Aorta (tissue), 5 donors: ENCODE data around the gene TMEM52. TPM values are rescaled to one million over a fixed set of nuclear protein-coding genes. Genes with fewer than 3 reads are reported as not detected.

Experiments used
- ATAC-seq: fragments of 200-7000 bp; cut with Tn5 transposase; one replicate; pipeline ENCODE4 v1.9.1; 2022; ENCODE audit warnings: moderate library complexity; ENCODE audit not compliant: low FRiP score
- DNase-seq, 2 donors: peaks; one replicate each; pipeline ENCODE4 v3.0.0-alpha.2; 2020
- H3K27ac ChIP-seq, 2 donors: one replicate each; pipeline ENCODE4 v1.5.1; 2013; ENCODE audit warnings: low read length in 2 of 2, mild to moderate bottlenecking in 2 of 2, moderate library complexity in 2 of 2, control low read depth in 1 of 2, inconsistent platforms in 1 of 2, low read depth in 1 of 2
- H3K27me3 ChIP-seq, 2 donors: one replicate each; pipeline ENCODE4 v1.6.1; 2013; ENCODE audit warnings: control low read depth in 1 of 2, low read length in 1 of 2, mild to moderate bottlenecking in 1 of 2, moderate library complexity in 1 of 2; ENCODE audit not compliant: insufficient read depth in 2 of 2, control insufficient read depth in 1 of 2
- H3K36me3 ChIP-seq, 2 donors: one replicate each; pipeline ENCODE4 v1.6.1; 2013; ENCODE audit warnings: control low read depth in 1 of 2, low read length in 1 of 2, mild to moderate bottlenecking in 1 of 2; ENCODE audit not compliant: insufficient read depth in 2 of 2, control insufficient read depth in 1 of 2
- H3K4me1 ChIP-seq, 2 donors: one replicate each; pipeline ENCODE4 v1.6.1; 2013; ENCODE audit warnings: low read length in 2 of 2, control low read depth in 1 of 2, mild to moderate bottlenecking in 1 of 2, moderate library complexity in 1 of 2; ENCODE audit not compliant: insufficient read depth in 2 of 2, control insufficient read depth in 1 of 2
- H3K4me3 ChIP-seq, 2 donors: one replicate each; pipeline ENCODE4 v1.5.1; 2013; ENCODE audit warnings: low read length in 2 of 2, control low read depth in 1 of 2, mild to moderate bottlenecking in 1 of 2
- H3K9me3 ChIP-seq: one replicate; pipeline ENCODE4 v1.6.1; 2013; ENCODE audit warnings: mild to moderate bottlenecking, low read length; ENCODE audit not compliant: control insufficient read depth
- WGBS, 2 donors: extraction: QIAGEN DNeasy Blood & Tissue Kit; methylation state at CpG; one replicate each; pipeline ENCODE4 v1.1.7; 2013; 5-methylcytosine and 5-hydroxymethylcytosine counted together
- intact Hi-C, 2 donors: fragments of 100-400 bp; cut with DNase I; formaldehyde crosslinking; loops; one replicate each; pipeline versions ENCODE4 v1.14.2 to v1.15.0; 2022
- long read RNA-seq, 2 donors: library from polyadenylated mRNA; unstranded; transcript quantifications; one replicate each; pipeline ENCODE4 v2.0.0, GENCODE V29; 2020 to 2021
- polyA plus RNA-seq, 2 donors: library from polyadenylated mRNA; stranded (reverse); fragments of 200-250 nt; gene quantifications; one replicate each; pipeline ENCODE4 v1.2.3, GENCODE V29; 2013
- total RNA-seq, 2 donors: library from RNA; stranded (reverse); fragmentation: NEBNext Ultra II Directional; extraction: Animal tissue kit (Norgen Biotek cat#: 25700); gene quantifications; one replicate each; pipeline ENCODE4 v1.2.1, GENCODE V29; 2021
- donor health status: healthy with polysubstance abuse.
- donor health status: Bipolar disorder and iron deficiency.
- donor health status: DM: no; HTN: no; CAD: no.
- donor health status: DM: no; HTN: no; CAD: no.
- donor health status: DM: yes; HTN: yes; CAD: no.

TMEM52 gene
- not detected for total RNA-seq
- under 1 TPM in 1 of 2 donors, not detected in 1; 0.13 TPM for polyA plus RNA-seq
- long read RNA-seq, donor 1 = 0 reads
- long read RNA-seq, donor 2 = 0 reads

- WGBS, 2 donors = 1 to 2% methylated on average over 21 to 44 of the region's 44 CpGs
- no peak for DNase-seq
- Histone ChIP-seq H3K4me3 (no peak within 1 kb of the TSS), H3K9me3 (no peaks in the 10 kb centered on the region), H3K27me3 (no peaks in the 10 kb centered on the region), H3K36me3 (no peaks in the 10 kb centered on the region), H3K4me1 (no peaks in the 10 kb centered on the region), H3K27ac (no peak within 1 kb of the TSS)
- no peak for ATAC-seq
- intact Hi-C loops = no loop called here
These were observed at the start of gene TMEM52 for GRCh38 chr1:1918901-1919303. TSS of gene TMEM52 (minus strand) at chr1:1919279. CDS start at chr1:1919265, 14 bp downstream.

DNA sequence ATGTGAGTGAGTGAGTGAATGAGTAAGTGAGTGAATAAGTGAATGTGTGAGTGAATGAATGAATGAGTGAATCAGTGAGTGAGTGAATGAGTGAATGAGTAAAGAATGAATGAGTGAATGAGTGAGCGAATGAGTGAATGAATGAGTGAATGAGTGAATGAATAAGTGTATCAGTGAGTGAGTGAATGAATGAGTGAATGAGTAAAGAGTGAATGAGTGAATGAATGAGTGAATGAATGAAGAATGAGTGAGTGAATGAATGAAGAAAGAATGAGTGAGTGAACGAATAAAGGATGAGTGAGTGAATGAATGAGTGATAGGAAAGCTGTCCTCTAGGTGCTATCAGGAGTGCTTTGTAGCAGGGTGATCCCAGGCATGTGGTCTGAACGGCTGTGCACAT, 48.8 kb upstream of the TMEM52 start:
- H3K9me3 ChIP-seq = no peaks in the 10 kb centered on the region
- no peaks in the 10 kb centered on the region for H3K4me1 ChIP-seq
- H3K36me3 ChIP-seq = no peaks in the 10 kb centered on the region
- intact Hi-C loops = no loop called here
- ATAC-seq (no peak), DNase-seq (no peak)
- no peak overlapping the region for H3K27ac ChIP-seq
- WGBS, 2 donors = 77 to 79% methylated on average over 3 of the region's 3 CpGs
- no peak overlapping the region for H3K4me3 ChIP-seq
- no peaks in the 10 kb centered on the region for H3K27me3 ChIP-seq

GRCh38 chr1:1967151-1967550, 48.1 kb upstream of the TMEM52 start:
- H3K4me3 ChIP-seq = no peak overlapping the region
- no peaks in the 10 kb centered on the region for H3K36me3 ChIP-seq
- intact Hi-C loops = no loop called here
- no peaks in the 10 kb centered on the region for H3K9me3 ChIP-seq
- no peaks in the 10 kb centered on the region for H3K27me3 ChIP-seq
- no peaks in the 10 kb centered on the region for H3K4me1 ChIP-seq
- ATAC-seq = no peak
- no peak for DNase-seq
- WGBS, 2 donors = 78 to 79% methylated on average over 16 of the region's 16 CpGs
- no peak overlapping the region for H3K27ac ChIP-seq

- no peak overlapping the region for H3K27ac ChIP-seq
- H3K4me1 ChIP-seq = no peaks in the 10 kb centered on the region
- no peak for DNase-seq
- WGBS, 2 donors = 52 to 54% methylated on average over 38 of the region's 38 CpGs
- no peaks in the 10 kb centered on the region for H3K9me3 ChIP-seq
- no peaks in the 10 kb centered on the region for H3K36me3 ChIP-seq
- no peak overlapping the region for H3K4me3 ChIP-seq
- H3K27me3 ChIP-seq = no peaks in the 10 kb centered on the region
- ATAC-seq = no peak
- intact Hi-C loops = no loop called here
These were observed 47.1 kb upstream of the TMEM52 start for GRCh38 chr1:1966071-1966740.

- Histone ChIP-seq H3K27me3 (no peaks in the 10 kb centered on the region), H3K4me1 (no peaks in the 10 kb centered on the region), H3K4me3 (no peak overlapping the region), H3K9me3 (no peaks in the 10 kb centered on the region), H3K27ac (no peak overlapping the region), H3K36me3 (no peaks in the 10 kb centered on the region)
- WGBS, 2 donors = 55% methylated on average over 10 of the region's 10 CpGs
- ATAC-seq = no peak
- DNase-seq = no peak
- intact Hi-C loops = no loop called here
These were observed 46.5 kb upstream of the TMEM52 start for GRCh38 chr1:1965546-1965945.

DNA sequence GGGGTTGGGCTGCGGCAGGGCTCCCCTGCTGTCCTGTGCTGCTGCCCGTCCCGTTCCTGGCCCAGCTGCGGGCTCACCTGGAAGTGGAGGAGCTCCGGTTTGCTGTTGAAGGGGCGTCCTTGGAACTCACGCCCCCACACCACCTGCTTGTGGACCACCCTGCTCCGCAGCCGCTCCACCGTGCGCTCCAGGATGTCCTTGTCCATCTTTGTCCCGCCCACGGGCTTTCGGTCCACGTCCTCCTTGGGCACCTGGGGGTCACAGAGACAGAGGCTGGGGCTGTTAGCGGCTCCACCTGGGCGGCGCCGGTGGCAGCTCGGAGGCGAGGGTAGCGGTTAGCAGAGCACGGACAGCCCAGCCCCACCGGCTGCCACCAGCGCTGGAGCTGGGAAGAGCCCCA, 45.7 kb upstream of the TMEM52 start:
- H3K4me3 ChIP-seq = no peak overlapping the region
- 77 to 80% methylated on average over 25 of the region's 25 CpGs for WGBS, 2 donors
- no peaks in the 10 kb centered on the region for H3K4me1 ChIP-seq
- no peak for ATAC-seq
- H3K9me3 ChIP-seq = no peaks in the 10 kb centered on the region
- intact Hi-C loops = no loop called here
- no peaks in the 10 kb centered on the region for H3K36me3 ChIP-seq
- H3K27me3 ChIP-seq = no peaks in the 10 kb centered on the region
- no peak for DNase-seq
- no peak overlapping the region for H3K27ac ChIP-seq

GRCh38 chr1:1963570-1963969, 44.5 kb upstream of the TMEM52 start:
- no peak for ATAC-seq
- no peak overlapping the region for H3K27ac ChIP-seq
- H3K27me3 ChIP-seq = no peaks in the 10 kb centered on the region
- DNase-seq = no peak
- H3K4me1 ChIP-seq = no peaks in the 10 kb centered on the region
- H3K36me3 ChIP-seq = no peaks in the 10 kb centered on the region
- no peak overlapping the region for H3K4me3 ChIP-seq
- 88% methylated on average over 17 of the region's 17 CpGs for WGBS, 2 donors
- H3K9me3 ChIP-seq = no peaks in the 10 kb centered on the region
- intact Hi-C loops = no loop called here

DNA sequence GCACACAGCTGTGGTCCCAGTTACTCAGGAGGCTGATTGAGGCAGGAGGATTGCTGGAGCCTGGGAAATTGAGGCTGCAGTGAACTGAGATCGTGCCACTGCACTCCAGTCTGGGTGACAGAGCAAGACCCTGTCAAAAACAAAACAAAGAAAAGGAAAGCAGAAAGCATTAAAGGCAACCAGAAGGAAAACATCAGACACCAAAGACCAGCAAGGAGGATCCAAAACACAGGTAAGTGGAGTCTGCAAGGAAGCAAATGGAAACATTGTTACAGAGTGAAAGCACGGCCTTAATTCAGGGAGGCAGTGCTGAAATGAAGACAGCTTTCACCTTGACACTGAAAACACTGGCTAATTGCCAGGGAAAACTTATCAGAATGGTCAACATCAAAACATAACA, 43.7 kb upstream of the TMEM52 start:
- Histone ChIP-seq H3K36me3 (no peaks in the 10 kb centered on the region), H3K9me3 (no peaks in the 10 kb centered on the region), H3K4me3 (no peak overlapping the region), H3K4me1 (no peaks in the 10 kb centered on the region), H3K27ac (no peak overlapping the region), H3K27me3 (no peaks in the 10 kb centered on the region)
- ATAC-seq = no peak
- 75 to 77% methylated on average over 2 of the region's 2 CpGs for WGBS, 2 donors
- no peak for DNase-seq
- intact Hi-C loops = no loop called here

- Histone ChIP-seq H3K9me3 (no peaks in the 10 kb centered on the region), H3K4me1 (no peaks in the 10 kb centered on the region), H3K4me3 (no peak overlapping the region), H3K27ac (no peak overlapping the region), H3K27me3 (no peaks in the 10 kb centered on the region), H3K36me3 (no peaks in the 10 kb centered on the region)
- ATAC-seq (no peak), DNase-seq (no peak)
- intact Hi-C loops = no loop called here
- 21 to 24% methylated on average over 17 of the region's 17 CpGs for WGBS, 2 donors
These were observed 41.6 kb upstream of the TMEM52 start for GRCh38 chr1:1960480-1961196.
